Endothelial cell of umbilical vein (primary cell): Measurements from ENCODE around the gene CPNE5. TPM values are rescaled to one million over a fixed set of nuclear protein-coding genes. Genes with fewer than 3 reads are reported as not detected.
"Not testable (repeated sequence)": the region's sequence is repeated elsewhere in the genome, so short reads cannot be mapped to it uniquely, and the experiment has no call there.

Experiments used
- BruUV-seq: library from RNA; stranded (reverse); fragments of 400-500 nt; replicated peaks from 2 replicates; lab custom pipeline; 2021; lab: Mats Ljungman, UMichigan
- CTCF ChIA-PET: fragments of 300-600, 350-600 bp; sonication (Branson Sonifier 250); formaldehyde crosslinking; loops from one replicate; lab custom pipeline; 2021; ENCODE audit warnings: antibody characterized with exemption, inconsistent platforms; lab: Charles Lee
- POLR2A ChIA-PET: fragments of 300-600, 350-600 bp; sonication (Branson Sonifier 250); formaldehyde crosslinking; loops from one replicate; lab custom pipeline; 2021; ENCODE audit warnings: antibody characterized with exemption, inconsistent platforms; lab: Charles Lee
- DNase-seq: peaks from one replicate; pipeline ENCODE4 v3.0.0-alpha.2; 2011; ENCODE audit warnings: low read depth, low spot score
- FAIRE-seq: peaks from 2 replicates; lab custom pipeline; 2011; peaks lifted over from hg19 to GRCh38; lab: Jason Lieb, UNC
- H2AFZ ChIP-seq: 2 replicates; pipeline ENCODE4 v1.6.0; 2012; ENCODE audit warnings: low read depth, low read length, control low read depth, inconsistent platforms
- H3K27ac ChIP-seq: 2 replicates; pipeline ENCODE4 v1.5.1; 2011; ENCODE audit warnings: low read depth, mild to moderate bottlenecking, control low read depth, low read length, moderate library complexity; ENCODE audit not compliant: insufficient read depth
- H3K27me3 ChIP-seq, 2 experiments: 2 replicates each; pipeline versions ENCODE4 v1.6.0 to v1.6.1; 2011; ENCODE audit warnings: low read length in 2 of 2, mixed read lengths in 1 of 2; ENCODE audit not compliant: control insufficient read depth in 2 of 2, insufficient read depth in 2 of 2
- H3K36me3 ChIP-seq, 2 experiments: 2 replicates in 1 of 2; 3 replicates in 1 of 2; pipeline ENCODE4 v1.5.1; 2011; ENCODE audit warnings: low read length in 2 of 2, mild to moderate bottlenecking in 1 of 2, moderate library complexity in 1 of 2; ENCODE audit not compliant: control insufficient read depth in 2 of 2, insufficient read depth in 2 of 2; ENCODE audit errors: extremely low read depth in 1 of 2
- H3K4me1 ChIP-seq: 3 replicates; pipeline ENCODE4 v1.5.1; 2011; ENCODE audit warnings: mild to moderate bottlenecking, low read length; ENCODE audit not compliant: control insufficient read depth, insufficient read depth; ENCODE audit errors: extremely low read depth
- H3K4me2 ChIP-seq: 2 replicates; pipeline ENCODE4 v1.6.1; 2011; ENCODE audit warnings: low read length, control low read depth, mixed read lengths; ENCODE audit not compliant: insufficient read depth
- H3K4me3 ChIP-seq, 3 experiments: fragments of 200-600 bp in 1 of 3; sonication (generic), shearing (Covaris generic) in 1 of 3; replicated peaks in 1 of 3; 2 replicates each; pipeline ENCODE4 v1.5.1; 2011 to 2016; ENCODE audit warnings: control low read depth in 3 of 3, low read length in 3 of 3, mild to moderate bottlenecking in 2 of 3, inconsistent platforms in 1 of 3, low read depth in 1 of 3, moderate library complexity in 1 of 3; ENCODE audit not compliant: insufficient read depth in 1 of 3
- H3K79me2 ChIP-seq: 2 replicates; pipeline ENCODE4 v1.6.0; 2012; ENCODE audit warnings: low read length, inconsistent platforms; ENCODE audit not compliant: control insufficient read depth, insufficient read depth
- H3K9ac ChIP-seq: replicated peaks from 2 replicates; pipeline ENCODE3; 2011; ENCODE audit warnings: low read length, control low read depth; ENCODE audit not compliant: insufficient read depth; ENCODE audit errors: extremely low read depth
- H3K9me1 ChIP-seq: replicated peaks from 3 replicates; pipeline ENCODE4 v1.6.0; 2011; ENCODE audit warnings: mild to moderate bottlenecking, low read length; ENCODE audit not compliant: control insufficient read depth, insufficient read depth; ENCODE audit errors: extremely low read depth
- H3K9me3 ChIP-seq: replicated peaks from 2 replicates; pipeline ENCODE4 v1.5.1; 2012; ENCODE audit warnings: low read length, inconsistent platforms; ENCODE audit not compliant: control insufficient read depth, insufficient read depth
- H4K20me1 ChIP-seq: replicated peaks from 2 replicates; pipeline ENCODE3; 2011; ENCODE audit warnings: mild to moderate bottlenecking, low read length; ENCODE audit not compliant: control insufficient read depth, insufficient read depth; ENCODE audit errors: extremely low read depth
- FOS ChIP-seq: IDR thresholded peaks from 2 replicates; pipeline ENCODE4 v1.6.1; 2011; ENCODE audit warnings: mild to moderate bottlenecking, low read length, moderate library complexity, borderline replicate concordance; ENCODE audit not compliant: insufficient read depth
- JUN ChIP-seq: IDR thresholded peaks from 2 replicates; pipeline ENCODE4 v1.6.1; 2011; ENCODE audit warnings: borderline replicate concordance, low read depth; ENCODE audit not compliant: insufficient read length, insufficient read depth
- MAX ChIP-seq: IDR thresholded peaks from 2 replicates; pipeline ENCODE4 v1.6.1; 2011; ENCODE audit not compliant: insufficient read depth, insufficient read length
- POLR2A ChIP-seq: IDR thresholded peaks from 2 replicates; pipeline ENCODE4 v1.6.1; 2012; ENCODE audit warnings: low read depth, mild to moderate bottlenecking, control low read depth, low read length
- POLR2AphosphoS5 ChIP-seq: IDR thresholded peaks from 2 replicates; pipeline ENCODE4 v1.6.1; 2012; ENCODE audit warnings: low read depth, mild to moderate bottlenecking, control low read depth, low read length, moderate library complexity; ENCODE audit not compliant: insufficient read depth
- dilution Hi-C: fragments of 300-500 bp; cut with MboI; formaldehyde crosslinking; loops from one replicate; pipeline ENCODE4 v1.15.0; 2019; ENCODE audit warnings: low sequenced_read_pairs; ENCODE audit not compliant: extremely low pct_ligation_motif_present
- intact Hi-C: fragments of 100-400 bp; cut with micrococcal nuclease; formaldehyde crosslinking; loops from one replicate; pipeline ENCODE4 v1.10.0; 2022
- polyA plus RNA-seq, 4 experiments: library from polyadenylated mRNA; depleted of rRNA in 3 of 4; stranded (reverse) in 3 of 4; unstranded in 1 of 4; fragments of >200 nt; gene quantifications; 2 replicates each; pipeline versions ENCODE4 v1.2.1 to v1.2.3, GENCODE V29; 2011 to 2012; ENCODE audit warnings: missing spikeins in 1 of 4
- total RNA-seq: library from RNA; stranded (reverse); gene quantifications from 2 replicates; pipeline ENCODE4 v1.2.3, GENCODE V29; 2021

CPNE5 gene
- total and polyA plus RNA-seq, 2 donors (not counting 3 experiments of a cell fraction or from before 2014, with no cell fraction given), result 18.8 to 49.4 TPM

DNA sequence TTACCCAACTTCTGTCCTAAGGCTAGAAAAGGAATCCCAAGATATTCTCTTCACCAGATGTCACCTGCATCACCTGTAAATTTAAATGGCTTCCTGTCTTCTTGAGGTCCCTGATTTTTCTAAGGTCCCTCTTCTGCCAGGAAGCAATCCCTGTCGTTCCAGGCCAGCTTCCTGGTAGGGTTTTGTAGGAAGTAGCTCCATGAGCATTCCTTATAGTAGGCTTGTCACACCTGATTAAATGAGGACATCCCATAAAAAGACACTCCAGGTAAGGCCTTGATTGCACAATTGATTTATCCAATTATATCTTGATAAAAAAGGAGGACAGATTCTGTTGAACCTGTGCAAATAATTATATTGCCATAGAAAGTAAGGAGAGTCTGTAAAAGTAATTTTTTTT is 132.9 kb downstream of the CPNE5 start:
- Histone ChIP-seq H3K27ac (no peak overlapping the region), H3K79me2 (no peaks in the 10 kb centered on the region), H3K27me3 (no peaks in the 10 kb centered on the region), H3K4me3 (no peak overlapping the region), H3K36me3 (no peaks in the 10 kb centered on the region), H3K9ac (no peak overlapping the region), H3K9me3 (no peaks in the 10 kb centered on the region), H4K20me1 (no peaks in the 10 kb centered on the region), H3K9me1 (no peaks in the 10 kb centered on the region), H2AFZ (no peak overlapping the region), H3K4me2 (no peak overlapping the region), H3K4me1 (no peaks in the 10 kb centered on the region)
- FAIRE-seq (no peak), DNase-seq (no peak)
- CTCF ChIA-PET, result interaction anchor here (1.1 to 4.1 kb wide), 8 partner anchors 11 to 312 kb away, joined by 3 to 17 read pairs (median 4); no protein-coding TSS in a partner anchor
- intact Hi-C loops, result no loop called here
- TF ChIP-seq POLR2AphosphoS5 (no peak), FOS (no peak), JUN (no peak), MAX (no peak), POLR2A (no peak)
- POLR2A ChIA-PET, result no interaction called here
- dilution Hi-C loops, result no loop called here
- no TSS peak for BruUV-seq

GRCh38 chr6:36704961-36705577 is 134.2 kb downstream of the CPNE5 start:
- H3K36me3 ChIP-seq, H3K4me3 ChIP-seq, BruUV-seq, H3K4me2 ChIP-seq, H3K79me2 ChIP-seq, POLR2A ChIA-PET, dilution Hi-C loops, DNase-seq, H2AFZ ChIP-seq, H3K9me3 ChIP-seq, H3K9ac ChIP-seq, intact Hi-C loops, H3K27ac ChIP-seq, FAIRE-seq, H4K20me1 ChIP-seq, H3K4me1 ChIP-seq, H3K27me3 ChIP-seq, H3K9me1 ChIP-seq: not testable (repeated sequence)
- CTCF ChIA-PET, result interaction anchor here (1.1 to 4.1 kb wide), 5 partner anchors 12 to 146 kb away, joined by 3 to 17 read pairs (median 3); no protein-coding TSS in a partner anchor
